ENCODE data around the gene MIB1.

GRCh38 chr18:21916594-21916993, 176.0 kb downstream of the MIB1 start:
- TF ChIP-seq CTCF (IDR thresholded peaks at IDR 0.05): no peak
- no peak for TF ChIP-seq POLR2A (IDR thresholded peaks at IDR 0.05)
